ENCODE measurements around the gene INVS. TPM values are rescaled to one million over a fixed set of nuclear protein-coding genes. Genes with fewer than 3 reads are reported as not detected.

Gene INVS
- total RNA-seq, 4 donors from 2014 or later, result 21.0 to 47.8 (median 31.6) TPM

DNA sequence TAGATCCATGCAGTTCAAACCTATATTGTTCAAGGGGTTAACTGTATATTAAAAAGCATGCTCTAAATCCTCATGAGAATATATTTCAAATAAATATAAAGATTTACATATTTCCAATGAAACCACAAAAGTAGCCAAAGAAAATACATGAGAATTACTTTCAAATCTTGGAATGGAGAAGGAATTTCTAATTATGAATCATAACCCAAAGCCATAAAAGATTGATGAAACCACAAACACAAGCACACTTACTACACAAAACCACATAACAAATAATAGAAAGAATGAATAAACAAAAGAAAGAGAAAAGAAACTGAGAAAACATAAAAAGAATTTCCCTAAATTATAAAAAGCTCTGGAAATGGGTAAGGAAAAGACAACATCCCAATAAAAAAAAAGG lies 16.3 kb upstream of the INVS start:
- Histone ChIP-seq H3K4me1 (peaks cover 0 to 25% (median 0%) of the 10 kb centered on the region in 4 donors), H3K9me3 (no peaks in the 10 kb centered on the region), H3K27ac (no peak overlapping the region), H3K4me3 (no peak overlapping the region), H3K27me3 (no peaks in the 10 kb centered on the region), H3K36me3 (no peaks in the 10 kb centered on the region)
- no peak for DNase-seq
- TF ChIP-seq POLR2AphosphoS5 (IDR thresholded peaks at IDR 0.05) (no peak), POLR2A (IDR thresholded peaks at IDR 0.05) (no peak)
- intact Hi-C loops (cut with DNase I; ENCODE audit: low total_unique reads) (no loop called here), in situ Hi-C loops (cut with MboI; ENCODE audit: low pct_ligation_motif_present in 1 of 4, low pct_unique_long_range_greater_than_20kb in 1 of 4, low sequenced_read_pairs in 3 of 4) (no loop called here)

DNA sequence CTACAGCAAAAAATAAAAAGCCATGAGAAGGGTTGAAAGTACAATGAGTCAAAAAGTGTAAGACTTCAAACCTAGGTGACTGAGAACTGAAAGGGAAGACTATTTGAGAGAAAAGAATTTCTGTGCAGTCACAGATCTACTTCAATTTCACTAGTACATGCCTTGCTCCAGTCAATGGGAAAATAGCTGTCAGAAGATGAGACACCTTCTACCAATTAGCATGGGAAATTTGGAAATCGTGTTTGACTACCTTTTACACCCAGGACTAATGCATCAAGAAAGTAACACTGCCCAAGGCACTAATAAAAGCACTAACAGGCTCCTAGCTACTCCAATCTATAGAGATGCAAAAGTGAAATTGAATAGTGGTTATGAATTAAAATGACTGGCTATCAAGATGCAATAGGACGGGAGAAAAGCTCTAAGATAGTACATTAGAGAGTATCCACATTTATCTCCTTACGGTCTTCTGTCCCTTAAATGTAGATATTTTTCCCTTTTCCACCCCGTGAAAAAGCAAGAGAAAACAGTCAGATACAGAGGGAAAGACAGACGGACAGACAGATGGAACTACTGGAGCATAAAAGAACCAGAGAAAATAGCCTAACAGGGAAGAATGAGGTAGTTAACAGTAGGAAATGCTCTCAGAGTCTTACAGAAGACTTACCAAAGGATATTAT lies 15.5 kb upstream of the INVS start:
- Histone ChIP-seq H3K4me3 (no peak overlapping the region), H3K27ac (no peak overlapping the region), H3K36me3 (no peaks in the 10 kb centered on the region), H3K9me3 (no peaks in the 10 kb centered on the region), H3K4me1 (peaks cover 0 to 25% (median 0%) of the 10 kb centered on the region in 4 donors), H3K27me3 (no peaks in the 10 kb centered on the region)
- intact Hi-C loops (cut with DNase I; ENCODE audit: low total_unique reads) (no loop called here), in situ Hi-C loops (cut with MboI; ENCODE audit: low pct_ligation_motif_present in 1 of 4, low pct_unique_long_range_greater_than_20kb in 1 of 4, low sequenced_read_pairs in 3 of 4) (no loop called here)
- 74 to 75% methylated on average over 5 of the region's 5 CpGs for WGBS, 2 donors (ENCODE audit: low coverage in 1 of 2)
- DNase-seq, result no peak
- TF ChIP-seq POLR2A (IDR thresholded peaks at IDR 0.05) (no peak), EP300 (IDR thresholded peaks at IDR 0.05; ENCODE audit: low read depth) (no peak)

DNA sequence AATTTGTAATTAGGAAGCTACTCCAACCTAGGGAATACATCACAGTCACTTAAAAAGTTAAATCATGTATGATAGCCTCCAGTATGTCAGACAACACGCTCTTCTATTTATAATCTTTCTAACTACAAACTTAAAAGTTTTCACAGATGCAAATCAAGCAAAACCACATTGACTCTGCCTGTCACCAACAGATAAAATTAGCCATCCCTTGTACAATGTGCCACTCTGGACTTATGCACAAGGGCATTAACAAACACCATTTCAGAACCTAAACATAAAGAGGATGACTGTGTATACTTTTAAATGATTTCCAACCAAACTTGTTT lies 15.0 kb upstream of the INVS start:
- intact Hi-C loops (cut with DNase I; ENCODE audit: low total_unique reads), result no loop called here
- Histone ChIP-seq H3K4me1 (peaks cover 0 to 25% (median 0%) of the 10 kb centered on the region in 4 donors), H3K9me3 (no peaks in the 10 kb centered on the region)

DNA sequence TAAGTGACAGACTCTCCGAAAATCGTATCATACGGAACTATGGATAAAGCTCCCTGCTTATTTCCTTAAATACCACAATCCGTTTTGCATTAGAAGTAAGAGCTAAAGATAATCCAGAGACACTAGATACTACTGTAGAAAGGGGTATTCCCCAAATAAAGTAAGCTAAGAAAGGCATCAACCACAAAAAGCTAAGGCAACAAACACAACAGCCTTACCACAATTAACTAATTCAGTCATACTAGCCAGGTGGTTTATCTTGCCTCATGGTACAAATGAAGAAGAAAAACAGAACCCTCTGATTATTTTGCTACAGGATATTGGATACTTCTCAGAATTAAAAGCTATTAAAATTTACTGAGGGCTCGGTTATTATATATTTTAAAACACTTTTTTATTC lies 14.3 kb upstream of the INVS start:
- in situ Hi-C loops (cut with MboI; ENCODE audit: low pct_ligation_motif_present in 1 of 4, low pct_unique_long_range_greater_than_20kb in 1 of 4, low sequenced_read_pairs in 3 of 4) (no loop called here), intact Hi-C loops (cut with DNase I; ENCODE audit: low total_unique reads) (no loop called here)
- TF ChIP-seq CTCF (IDR thresholded peaks at IDR 0.05) (no peak), POLR2A (IDR thresholded peaks at IDR 0.05) (no peak), EP300 (IDR thresholded peaks at IDR 0.05; ENCODE audit: low read depth) (no peak), POLR2AphosphoS5 (IDR thresholded peaks at IDR 0.05) (no peak)
- no peak overlapping the region for H3K4me3 ChIP-seq
- WGBS, 2 donors (ENCODE audit: low coverage in 1 of 2), result 67 to 82% methylated on average over 5 of the region's 5 CpGs
- H3K9me3 ChIP-seq, result no peaks in the 10 kb centered on the region
- no peaks in the 10 kb centered on the region for H3K36me3 ChIP-seq
- DNase-seq, result no peak
- peaks cover 0 to 25% (median 0%) of the 10 kb centered on the region in 4 donors for H3K4me1 ChIP-seq
- no peaks in the 10 kb centered on the region for H3K27me3 ChIP-seq
- no peak overlapping the region for H3K27ac ChIP-seq

More for the DNA sequence above, 15.0 kb upstream of the INVS start:
- Histone ChIP-seq H3K4me3 (no peak overlapping the region), H3K27me3 (no peaks in the 10 kb centered on the region), H3K36me3 (no peaks in the 10 kb centered on the region), H3K27ac (no peak overlapping the region)
- TF ChIP-seq POLR2AphosphoS5 (IDR thresholded peaks at IDR 0.05) (no peak), POLR2A (IDR thresholded peaks at IDR 0.05) (no peak), EP300 (IDR thresholded peaks at IDR 0.05; ENCODE audit: low read depth) (no peak)
- in situ Hi-C loops (cut with MboI; ENCODE audit: low pct_ligation_motif_present in 1 of 4, low pct_unique_long_range_greater_than_20kb in 1 of 4, low sequenced_read_pairs in 3 of 4), result no loop called here
- WGBS, 2 donors (ENCODE audit: low coverage in 1 of 2), result 63 to 70% methylated on average over 1 of the region's 1 CpG
- DNase-seq, result no peak

DNA sequence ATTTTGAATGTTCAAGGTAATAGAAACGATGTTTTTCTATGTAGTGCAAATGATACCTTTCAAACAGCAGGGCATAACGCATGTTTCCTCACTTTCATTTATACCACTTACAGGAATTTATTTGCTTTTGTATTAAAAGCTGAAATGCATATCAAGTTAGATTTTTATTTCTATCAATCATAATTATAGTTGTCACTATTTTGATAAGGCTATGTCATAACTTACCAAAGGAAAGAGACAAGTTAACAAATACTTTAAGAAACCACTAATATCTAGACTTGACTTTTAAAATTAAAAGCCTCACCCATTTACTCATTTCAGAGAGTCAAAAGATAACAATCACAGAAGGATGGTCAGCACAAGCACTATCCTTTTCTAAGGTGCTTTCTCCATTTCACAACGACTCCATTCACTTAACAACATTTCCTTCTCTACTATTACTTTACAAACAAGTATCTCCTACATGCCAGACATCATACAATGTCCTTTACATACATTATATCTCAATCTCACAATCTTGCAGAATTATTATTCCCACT lies 12.9 kb upstream of the INVS start:
- H3K27ac ChIP-seq, result no peak overlapping the region
- intact Hi-C loops (cut with DNase I; ENCODE audit: low total_unique reads) (no loop called here), in situ Hi-C loops (cut with MboI; ENCODE audit: low pct_ligation_motif_present in 1 of 4, low pct_unique_long_range_greater_than_20kb in 1 of 4, low sequenced_read_pairs in 3 of 4) (no loop called here)
- 73 to 83% methylated on average over 3 of the region's 3 CpGs for WGBS, 2 donors (ENCODE audit: low coverage in 1 of 2)
- DNase-seq, result no peak
- H3K36me3 ChIP-seq, result no peaks in the 10 kb centered on the region
- TF ChIP-seq CTCF (IDR thresholded peaks at IDR 0.05), result no peak
- no peak for TF ChIP-seq EP300 (IDR thresholded peaks at IDR 0.05; ENCODE audit: low read depth)
- no peak for TF ChIP-seq POLR2AphosphoS5 (IDR thresholded peaks at IDR 0.05)
- TF ChIP-seq POLR2A (IDR thresholded peaks at IDR 0.05), result no peak
- no peaks in the 10 kb centered on the region for H3K27me3 ChIP-seq
- no peaks in the 10 kb centered on the region for H3K9me3 ChIP-seq
- no peak overlapping the region for H3K4me3 ChIP-seq
- H3K4me1 ChIP-seq, result peaks cover 0 to 25% (median 0%) of the 10 kb centered on the region in 4 donors
